BJ (cell line): ENCODE data around the gene IGFL1. TPM values are rescaled to one million over a fixed set of nuclear protein-coding genes. Genes with fewer than 3 reads are reported as not detected.

Experiments used
- CTCF ChIA-PET: fragments of 350-600 bp; formaldehyde crosslinking; extraction: SDS; loops from one replicate; lab custom pipeline; 2021; ENCODE audit warnings: antibody characterized with exemption, inconsistent platforms; lab: Yijun Ruan, JAX
- POLR2A ChIA-PET: fragments of 300-600 bp; sonication (Branson Sonifier 250); formaldehyde crosslinking; extraction: SDS; loops from one replicate; lab custom pipeline; 2021; ENCODE audit warnings: antibody characterized with exemption; lab: Charles Lee
- DNase-seq: peaks from one replicate; pipeline ENCODE4 v3.0.0-alpha.2; 2011; ENCODE audit warnings: low read depth
- H3K27me3 ChIP-seq: 2 replicates; pipeline ENCODE4 v1.6.0; 2011; ENCODE audit warnings: low read length; ENCODE audit not compliant: control insufficient read depth, insufficient read depth
- H3K36me3 ChIP-seq: 2 replicates; pipeline ENCODE4 v1.5.1; 2011; ENCODE audit warnings: low read length; ENCODE audit not compliant: control insufficient read depth, insufficient read depth
- H3K4me3 ChIP-seq: 2 replicates; pipeline ENCODE4 v1.5.1; 2011; ENCODE audit warnings: low read depth, mild to moderate bottlenecking, control low read depth, low read length
- polyA plus RNA-seq: library from polyadenylated mRNA; depleted of rRNA; stranded (reverse); fragments of >200 nt; gene quantifications from 2 replicates; pipeline ENCODE4 v1.2.3, GENCODE V29; 2011
- TF ChIP-seq, protein P1 (sequence below): IDR thresholded peaks from 2 replicates; pipeline ENCODE4 v1.5.1; 2011; ENCODE audit warnings: low read depth, mild to moderate bottlenecking, control low read depth, inconsistent platforms, low read length, moderate library complexity; ENCODE audit not compliant: insufficient read depth

The IGFL1 gene
- polyA plus RNA-seq, 1 experiment: not detected

DNA sequence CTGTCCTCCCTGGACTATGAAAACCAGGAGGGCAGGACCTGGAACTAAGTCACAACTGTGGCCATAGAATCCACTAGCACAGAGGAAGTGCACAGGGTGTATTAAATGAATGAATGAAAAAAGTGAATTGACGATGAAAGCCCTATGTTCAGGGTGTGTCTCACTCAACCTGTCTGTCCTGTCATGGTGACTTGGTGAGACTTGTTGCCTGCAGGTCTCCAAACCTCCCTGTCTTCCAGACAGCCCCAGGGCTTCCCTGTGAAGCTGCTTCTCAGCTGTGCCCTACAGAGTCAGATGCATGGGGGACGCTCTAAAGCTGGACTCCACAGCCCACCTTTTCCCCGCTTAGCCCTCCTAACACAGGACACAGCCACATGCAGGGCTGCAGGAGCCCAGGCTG, 4.8 kb upstream of the IGFL1 start:
- ChIA-PET POLR2A (no interaction called here), CTCF (no interaction called here)
- peaks cover 9% of the 10 kb centered on the region for H3K27me3 ChIP-seq
- no peak for DNase-seq
- no peak overlapping the region for H3K4me3 ChIP-seq
- no peaks in the 10 kb centered on the region for H3K36me3 ChIP-seq
- TF ChIP-seq, protein P1, sequence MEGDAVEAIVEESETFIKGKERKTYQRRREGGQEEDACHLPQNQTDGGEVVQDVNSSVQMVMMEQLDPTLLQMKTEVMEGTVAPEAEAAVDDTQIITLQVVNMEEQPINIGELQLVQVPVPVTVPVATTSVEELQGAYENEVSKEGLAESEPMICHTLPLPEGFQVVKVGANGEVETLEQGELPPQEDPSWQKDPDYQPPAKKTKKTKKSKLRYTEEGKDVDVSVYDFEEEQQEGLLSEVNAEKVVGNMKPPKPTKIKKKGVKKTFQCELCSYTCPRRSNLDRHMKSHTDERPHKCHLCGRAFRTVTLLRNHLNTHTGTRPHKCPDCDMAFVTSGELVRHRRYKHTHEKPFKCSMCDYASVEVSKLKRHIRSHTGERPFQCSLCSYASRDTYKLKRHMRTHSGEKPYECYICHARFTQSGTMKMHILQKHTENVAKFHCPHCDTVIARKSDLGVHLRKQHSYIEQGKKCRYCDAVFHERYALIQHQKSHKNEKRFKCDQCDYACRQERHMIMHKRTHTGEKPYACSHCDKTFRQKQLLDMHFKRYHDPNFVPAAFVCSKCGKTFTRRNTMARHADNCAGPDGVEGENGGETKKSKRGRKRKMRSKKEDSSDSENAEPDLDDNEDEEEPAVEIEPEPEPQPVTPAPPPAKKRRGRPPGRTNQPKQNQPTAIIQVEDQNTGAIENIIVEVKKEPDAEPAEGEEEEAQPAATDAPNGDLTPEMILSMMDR: no peak

DNA sequence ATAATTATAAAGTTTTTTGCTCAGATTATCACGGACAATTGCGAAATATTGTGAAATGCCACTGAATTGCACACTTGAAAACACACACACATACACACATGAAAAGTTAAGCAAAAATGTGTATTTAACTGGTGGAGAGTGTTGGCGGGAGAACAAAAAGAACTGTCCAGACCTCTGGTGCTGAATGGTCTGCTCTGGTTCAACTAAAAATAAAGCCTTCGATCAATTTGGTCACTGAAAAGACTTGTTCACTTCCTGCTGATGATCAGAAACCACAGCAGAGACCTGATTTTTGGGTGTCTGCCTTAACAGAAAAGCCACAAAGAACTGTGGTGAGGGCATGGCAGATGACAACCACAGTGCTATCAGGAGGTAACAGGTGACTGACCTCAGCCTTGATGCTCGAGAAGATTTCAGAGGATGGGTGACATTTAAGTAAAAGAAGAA, 4.0 kb upstream of the IGFL1 start:
- TF ChIP-seq, protein P1: no peak
- Histone ChIP-seq H3K4me3 (no peak overlapping the region), H3K27me3 (peaks cover 7% of the 10 kb centered on the region), H3K36me3 (no peaks in the 10 kb centered on the region)
- CTCF ChIA-PET: no interaction called here
- DNase-seq: no peak
- POLR2A ChIA-PET: no interaction called here

DNA sequence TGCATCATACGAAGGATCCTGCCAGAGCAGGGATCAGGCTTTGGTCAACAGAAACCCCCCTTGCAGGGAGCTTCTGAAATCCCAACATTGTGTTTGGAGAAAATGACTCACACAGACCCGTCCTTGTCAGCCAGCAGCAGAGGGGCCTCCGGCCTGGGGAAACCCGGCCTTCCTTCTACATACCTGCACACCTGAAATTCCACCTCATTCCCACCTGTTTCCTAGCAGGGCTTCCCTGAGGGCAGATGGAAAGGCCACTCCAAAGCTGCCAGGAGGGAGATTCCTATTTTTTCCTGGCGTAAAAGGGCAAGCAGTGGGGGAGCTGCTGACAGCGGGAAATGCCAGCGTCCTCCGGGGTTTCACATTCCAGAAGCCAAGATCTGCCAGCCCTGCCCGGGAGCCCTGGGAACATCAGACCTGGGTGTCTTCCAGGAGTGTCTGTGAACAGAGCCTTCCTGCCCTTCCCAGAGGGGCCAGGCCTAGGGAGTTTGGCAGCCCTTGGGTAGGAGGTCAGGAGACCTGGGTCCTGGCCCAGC, 3.0 kb upstream of the IGFL1 start:
- Histone ChIP-seq H3K36me3 (no peaks in the 10 kb centered on the region), H3K27me3 (peaks cover 10% of the 10 kb centered on the region), H3K4me3 (no peak overlapping the region)
- no peak for DNase-seq
- TF ChIP-seq, protein P1: no peak
- CTCF ChIA-PET: no interaction called here
- POLR2A ChIA-PET: no interaction called here

DNA sequence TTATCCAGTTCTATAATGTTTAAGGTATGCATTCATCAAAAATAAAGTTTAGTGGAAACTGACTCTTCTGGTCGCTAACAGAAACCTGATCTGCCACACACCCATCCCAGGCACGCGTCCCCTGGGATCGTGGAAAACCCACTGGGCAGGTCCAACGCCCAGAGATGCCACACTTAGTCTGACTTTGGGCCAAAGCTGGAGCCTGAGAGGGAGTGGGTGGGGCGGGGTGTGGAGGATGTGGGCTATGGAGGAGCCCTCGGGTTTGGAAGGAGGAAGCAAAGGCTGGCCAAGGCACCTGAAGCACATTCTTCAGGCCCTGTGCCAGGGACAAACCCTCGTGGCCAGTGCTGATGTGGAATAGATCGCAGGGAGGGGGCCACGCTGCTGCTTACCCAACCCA, 2.5 kb downstream of the IGFL1 start:
- Histone ChIP-seq H3K36me3 (no peaks in the 10 kb centered on the region), H3K4me3 (no peak overlapping the region), H3K27me3 (peaks cover 16% of the 10 kb centered on the region)
- ChIA-PET POLR2A (no interaction called here), CTCF (no interaction called here)
- DNase-seq: no peak
- TF ChIP-seq, protein P1: no peak

DNA sequence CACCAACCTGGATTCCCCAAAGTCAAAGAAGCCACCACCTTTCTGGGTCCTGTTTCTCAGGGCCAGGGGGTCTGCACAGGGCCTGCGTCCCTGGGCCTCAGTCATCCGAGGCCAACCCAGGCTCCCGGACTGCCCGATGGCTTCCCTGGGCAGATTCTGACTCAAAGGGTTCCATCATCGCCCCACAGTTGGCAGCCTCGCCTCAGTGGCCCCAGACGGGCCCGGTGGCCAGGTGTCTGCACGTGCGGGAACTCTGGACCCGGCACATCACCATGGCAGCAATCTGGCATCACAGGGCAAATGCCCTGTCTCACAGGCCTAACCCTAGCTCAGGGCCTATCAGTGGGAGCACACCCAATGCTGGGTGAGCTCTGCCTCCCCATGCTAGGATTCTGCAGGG, 2.9 kb downstream of the IGFL1 start:
- Histone ChIP-seq H3K27me3 (peaks cover 13% of the 10 kb centered on the region), H3K4me3 (no peak overlapping the region), H3K36me3 (no peaks in the 10 kb centered on the region)
- ChIA-PET CTCF (no interaction called here), POLR2A (no interaction called here)
- TF ChIP-seq, protein P1: no peak
- DNase-seq: no peak
